Measurements from ENCODE around the gene ARHGEF11. TPM values are rescaled to one million over a fixed set of nuclear protein-coding genes. Genes with fewer than 3 reads are reported as not detected.

Gene ARHGEF11
- total and polyA plus RNA-seq, 9 of the 15 experiments (the other 6 are each of a cell fraction or from before 2014, with no cell fraction given), result 0.14 to 15.5 (median 9.0) TPM

GRCh38 chr1:157081707-157082106 lies 36.2 kb upstream of the ARHGEF11 start:
- in situ Hi-C loops (cut with MboI), result no loop called here
- no peak for TF ChIP-seq MTA1 (IDR thresholded peaks at IDR 0.05; ENCODE audit: borderline replicate concordance)
- TF ChIP-seq KDM1A (IDR thresholded peaks at IDR 0.05), result no peak
- TF ChIP-seq PHF21A (IDR thresholded peaks at IDR 0.05; ENCODE audit: borderline replicate concordance, low read depth), result no peak
- no peak for TF ChIP-seq ZC3H4 (CRISPR knock-in tag; IDR thresholded peaks at IDR 0.05; ENCODE audit: borderline replicate concordance)
- TF ChIP-seq SMARCA5 (IDR thresholded peaks at IDR 0.05), result no peak
- no peak for TF ChIP-seq ZNF695 (CRISPR knock-in tag; IDR thresholded peaks at IDR 0.05)
- no peak for TF ChIP-seq HNRNPH1 (optimal IDR thresholded peaks at IDR 0.05; ENCODE audit: low read depth, low read length)
- TF ChIP-seq MBD2 (IDR thresholded peaks at IDR 0.05; ENCODE audit: borderline replicate concordance, low read depth), result no peak
- no peak for TF ChIP-seq MCM5 (IDR thresholded peaks at IDR 0.05; ENCODE audit: low read depth)
- no peak for TF ChIP-seq NR1H2 (CRISPR knock-in tag; IDR thresholded peaks at IDR 0.05)
- TF ChIP-seq SOX6 (IDR thresholded peaks at IDR 0.05), result no peak
- TF ChIP-seq SRSF3 (IDR thresholded peaks at IDR 0.05; ENCODE audit: insufficient read depth, low read length), result no peak
- TF ChIP-seq MCM2 (IDR thresholded peaks at IDR 0.05; ENCODE audit: low read depth), result no peak
- no peak for TF ChIP-seq MTA2 (IDR thresholded peaks at IDR 0.05; ENCODE audit: low read depth)
- no peak for TF ChIP-seq ZBTB2 (IDR thresholded peaks at IDR 0.05)
- no peak for TF ChIP-seq ZNF212 (CRISPR knock-in tag; IDR thresholded peaks at IDR 0.05)
- TF ChIP-seq PTBP1 (IDR thresholded peaks at IDR 0.05; ENCODE audit: low read depth, low read length), result no peak
- no peak for TF ChIP-seq SIX5 (IDR thresholded peaks at IDR 0.05; ENCODE audit: borderline replicate concordance in 1 of 2, insufficient read depth in 1 of 2, low read depth in 1 of 2, low read length in 2 of 2)
- no peak for TF ChIP-seq FOXM1 (IDR thresholded peaks at IDR 0.05; ENCODE audit: low read depth)
- TF ChIP-seq FOXM1 (CRISPR knock-in tag; IDR thresholded peaks at IDR 0.05; ENCODE audit: low read depth), result no peak
- no peak overlapping the region for H3K9ac ChIP-seq (ENCODE audit: insufficient read depth in 1 of 2, low read depth in 2 of 2, low read length in 2 of 2)
- no peak overlapping the region for H3K4me2 ChIP-seq (ENCODE audit: insufficient read depth, low read length)
- no peaks in the 10 kb centered on the region for H3K36me3 ChIP-seq (ENCODE audit: control insufficient read depth, insufficient read depth, low read length)
- no peak overlapping the region for H3K27ac ChIP-seq (ENCODE audit: extremely low read depth, low read depth, low read length)
- no peaks in the 10 kb centered on the region; a peak in 1 of 5 replicates for H3K4me1 ChIP-seq (replicated peaks in 1 of 2; ENCODE audit: control insufficient read depth in 2 of 2, insufficient read depth in 2 of 2, low read length in 2 of 2)
- DNase-seq (ENCODE audit: extremely low read depth in 1 of 4, low spot score in 3 of 4) (no peak), ATAC-seq (no peak), FAIRE-seq (no peak)
- no TSS peak for BruUV-seq (replicated peaks)
- H3K4me3 ChIP-seq, result no peak overlapping the region
- H4K20me1 ChIP-seq (replicated peaks; ENCODE audit: control insufficient read depth, insufficient read depth, low read length), result no peaks in the 10 kb centered on the region
- H3K9me3 ChIP-seq (replicated peaks; ENCODE audit: control insufficient read depth, insufficient read depth, low read depth, low read length), result no peaks in the 10 kb centered on the region
- POLR2A ChIA-PET, result interaction anchor here (1.4 kb wide), 1 partner anchor 74 kb away, joined by 4 read pairs; no protein-coding TSS in a partner anchor
- no peaks in the 10 kb centered on the region for H3K79me2 ChIP-seq (ENCODE audit: control insufficient read depth, insufficient read depth, low read length)
- intact Hi-C loops (cut with micrococcal nuclease), result no loop called here
- H2AFZ ChIP-seq (ENCODE audit: low read depth, low read length), result no peak overlapping the region
- H3K27me3 ChIP-seq (ENCODE audit: control insufficient read depth in 2 of 2, insufficient read depth in 2 of 2, low read length in 2 of 2), result peaks cover 0 to 22% of the 10 kb centered on the region in 2 experiments; a peak in 2 of 5 replicates
- H3K9me1 ChIP-seq (ENCODE audit: control insufficient read depth, insufficient read depth, low read length), result no peaks in the 10 kb centered on the region
- CTCF ChIA-PET (ENCODE audit: low intra/inter-chr PET ratio), result interaction anchor here (0.7 kb wide), 1 partner anchor 545 kb away, joined by 3 read pairs; no protein-coding TSS in a partner anchor
- WGBS (ENCODE audit: insufficient coverage, low coverage, missing lambda C conversion rate), result 8% methylated on average over 5 of the region's 5 CpGs

Data from K562 (cell line).